ENCODE data around the gene IDH3B. TPM values are rescaled to one million over a fixed set of nuclear protein-coding genes. Genes with fewer than 3 reads are reported as not detected.
"Not testable (repeated sequence)": the region's sequence is repeated elsewhere in the genome, so short reads cannot be mapped to it uniquely, and the experiment has no call there.

IDH3B gene
- total RNA-seq, 4 donors from 2014 or later, result 101 to 141 (median 116) TPM

DNA sequence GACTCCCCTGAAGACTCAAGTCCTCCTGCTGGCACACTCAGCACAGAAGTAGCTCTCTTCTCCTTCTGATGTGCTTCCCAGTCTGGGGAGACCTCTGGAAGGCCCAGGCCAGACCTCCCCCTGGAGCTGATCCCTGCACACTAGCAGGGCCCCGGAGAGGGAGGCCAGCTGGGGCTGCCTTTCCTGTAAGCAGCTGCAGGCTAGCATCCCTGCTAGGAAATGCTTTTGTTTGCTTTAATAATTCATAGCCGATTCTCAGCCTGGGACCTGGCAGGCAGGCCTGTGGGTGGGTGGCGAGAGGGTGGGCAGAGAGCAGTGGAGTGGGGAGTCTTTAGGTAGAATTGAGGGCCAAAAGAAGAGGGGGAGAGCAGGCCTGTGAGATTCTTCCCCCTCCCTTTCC is 33.8 kb upstream of the IDH3B start:
- no peak overlapping the region for H3K27ac ChIP-seq
- H3K36me3 ChIP-seq, result no peaks in the 10 kb centered on the region
- DNase-seq (ENCODE audit: low spot score in 2 of 2), result no peak
- H3K9me3 ChIP-seq, result no peaks in the 10 kb centered on the region
- TF ChIP-seq, protein P1, sequence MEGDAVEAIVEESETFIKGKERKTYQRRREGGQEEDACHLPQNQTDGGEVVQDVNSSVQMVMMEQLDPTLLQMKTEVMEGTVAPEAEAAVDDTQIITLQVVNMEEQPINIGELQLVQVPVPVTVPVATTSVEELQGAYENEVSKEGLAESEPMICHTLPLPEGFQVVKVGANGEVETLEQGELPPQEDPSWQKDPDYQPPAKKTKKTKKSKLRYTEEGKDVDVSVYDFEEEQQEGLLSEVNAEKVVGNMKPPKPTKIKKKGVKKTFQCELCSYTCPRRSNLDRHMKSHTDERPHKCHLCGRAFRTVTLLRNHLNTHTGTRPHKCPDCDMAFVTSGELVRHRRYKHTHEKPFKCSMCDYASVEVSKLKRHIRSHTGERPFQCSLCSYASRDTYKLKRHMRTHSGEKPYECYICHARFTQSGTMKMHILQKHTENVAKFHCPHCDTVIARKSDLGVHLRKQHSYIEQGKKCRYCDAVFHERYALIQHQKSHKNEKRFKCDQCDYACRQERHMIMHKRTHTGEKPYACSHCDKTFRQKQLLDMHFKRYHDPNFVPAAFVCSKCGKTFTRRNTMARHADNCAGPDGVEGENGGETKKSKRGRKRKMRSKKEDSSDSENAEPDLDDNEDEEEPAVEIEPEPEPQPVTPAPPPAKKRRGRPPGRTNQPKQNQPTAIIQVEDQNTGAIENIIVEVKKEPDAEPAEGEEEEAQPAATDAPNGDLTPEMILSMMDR (IDR thresholded peaks at IDR 0.05), result no peak
- TF ChIP-seq POLR2A (IDR thresholded peaks at IDR 0.05), result no peak
- no peak for TF ChIP-seq EP300 (IDR thresholded peaks at IDR 0.05)
- H3K4me1 ChIP-seq, result peaks cover 0 to 14% (median 3%) of the 10 kb centered on the region in 4 donors
- H3K4me3 ChIP-seq, result no peak overlapping the region
- WGBS, 2 donors, result 42 to 72% methylated on average over 3 of the region's 3 CpGs
- peaks cover 0 to 27% of the 10 kb centered on the region in 2 donors for H3K27me3 ChIP-seq

DNA sequence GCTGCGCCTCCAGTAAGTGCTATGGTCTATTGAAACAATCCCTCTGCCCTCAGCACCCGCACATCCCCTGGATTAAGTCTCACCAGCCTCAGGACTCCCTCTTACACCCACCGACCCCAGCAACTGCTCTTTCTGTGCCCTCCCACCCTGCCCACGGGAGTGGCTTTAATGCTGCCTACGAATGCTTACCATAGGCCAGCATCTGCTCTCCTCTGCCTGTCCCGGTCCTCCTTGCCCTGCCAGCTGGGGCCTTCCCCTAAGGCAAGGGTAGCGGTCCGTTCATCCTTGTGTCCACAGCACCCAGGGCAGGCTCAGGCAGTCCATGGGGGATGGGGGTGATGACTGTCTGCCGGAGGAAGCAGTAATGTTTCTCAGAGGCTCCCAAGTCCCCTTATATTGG is 32.6 kb upstream of the IDH3B start:
- Histone ChIP-seq H3K9me3 (no peaks in the 10 kb centered on the region), H3K4me1 (peaks cover 0 to 19% (median 3%) of the 10 kb centered on the region in 4 donors), H3K27ac (no peak overlapping the region), H3K27me3 (peaks cover 0 to 27% of the 10 kb centered on the region in 2 donors), H3K4me3 (no peak overlapping the region), H3K36me3 (no peaks in the 10 kb centered on the region)
- TF ChIP-seq POLR2A (IDR thresholded peaks at IDR 0.05) (no peak), EP300 (IDR thresholded peaks at IDR 0.05) (no peak)
- WGBS, 2 donors, result 84 to 91% methylated on average over 9 of the region's 9 CpGs
- DNase-seq (ENCODE audit: low spot score in 2 of 2), result no peak

DNA sequence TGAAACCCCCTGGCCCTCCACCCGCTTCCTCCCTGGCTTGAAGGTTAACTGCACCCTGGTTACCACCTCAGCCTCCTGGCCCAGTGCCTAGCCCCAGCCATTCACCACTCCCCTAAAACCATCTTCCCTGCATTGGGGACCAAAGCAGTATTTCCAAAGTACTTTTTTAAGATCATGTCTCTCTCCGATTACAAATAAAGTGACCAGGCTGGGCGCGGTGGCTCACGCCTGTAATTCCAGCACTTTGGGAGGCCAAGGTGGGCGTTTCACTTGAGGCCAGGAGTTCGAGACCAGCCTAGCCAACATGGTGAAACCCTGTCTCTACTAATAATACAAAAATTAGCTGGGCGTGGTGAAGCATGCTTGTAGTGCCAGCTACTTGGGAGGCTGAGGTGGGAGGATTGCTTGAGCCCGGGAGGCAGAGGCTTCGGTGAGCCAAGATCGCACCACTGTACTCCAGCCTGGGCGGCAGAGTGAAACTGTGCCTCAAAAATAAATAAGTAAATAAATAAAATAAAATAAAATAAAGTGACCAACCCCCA is 32.0 kb upstream of the IDH3B start:
- H3K27ac ChIP-seq; H3K36me3 ChIP-seq; H3K9me3 ChIP-seq; DNase-seq (ENCODE audit: low spot score in 2 of 2); H3K4me3 ChIP-seq: not testable (repeated sequence)
- 94 to 95% methylated on average over 12 of the region's 12 CpGs for WGBS, 2 donors
- peaks cover 0 to 27% of the 10 kb centered on the region in 2 donors for H3K27me3 ChIP-seq
- peaks cover 0 to 21% (median 3%) of the 10 kb centered on the region in 4 donors for H3K4me1 ChIP-seq

DNA sequence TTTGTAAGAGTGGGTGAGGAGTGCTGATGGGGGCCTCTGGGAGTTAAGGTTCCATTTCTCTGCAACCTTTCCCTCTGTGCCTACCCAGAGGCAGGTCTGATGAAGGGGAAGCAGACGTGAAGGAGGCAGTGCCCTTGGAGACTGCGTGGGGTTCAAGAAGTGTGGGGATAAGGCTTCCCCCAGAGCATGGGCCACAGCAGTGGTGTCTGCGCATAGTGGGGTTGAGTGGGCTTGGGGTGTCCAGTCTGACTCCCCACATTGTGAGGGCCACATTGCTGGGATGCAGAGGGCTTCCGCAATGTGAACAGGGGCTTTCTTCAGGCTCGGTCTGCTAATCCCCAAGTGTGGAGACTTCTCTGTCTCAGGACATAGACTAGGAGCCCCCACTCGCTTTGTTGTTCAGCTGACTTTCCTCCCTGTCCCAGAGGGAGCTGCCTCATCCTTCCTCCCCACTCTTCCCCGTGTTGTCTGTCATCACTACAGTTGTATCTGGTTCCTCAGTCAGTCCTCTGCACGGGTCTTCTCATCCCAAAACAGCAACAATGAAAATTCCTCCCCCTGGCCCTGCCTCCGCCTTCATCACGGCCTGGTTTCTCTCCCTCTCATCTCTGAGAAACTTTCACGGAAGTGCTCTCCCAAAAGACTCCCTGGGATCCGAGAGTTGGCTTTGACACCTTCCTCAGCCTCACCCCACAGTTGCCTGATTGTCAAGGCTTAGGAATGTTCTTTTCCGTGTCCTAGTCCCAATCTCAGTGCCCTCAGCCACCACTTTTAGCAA is 31.4 kb upstream of the IDH3B start:
- 74 to 76% methylated on average over 13 of the region's 13 CpGs for WGBS, 2 donors
- H3K4me1 ChIP-seq, result peaks cover 0 to 21% (median 3%) of the 10 kb centered on the region in 4 donors
- no peak overlapping the region for H3K4me3 ChIP-seq
- H3K36me3 ChIP-seq, result no peaks in the 10 kb centered on the region
- TF ChIP-seq POLR2A (IDR thresholded peaks at IDR 0.05) (no peak), EP300 (IDR thresholded peaks at IDR 0.05) (no peak)
- TF ChIP-seq, protein P1 (IDR thresholded peaks at IDR 0.05), result no peak
- H3K27ac ChIP-seq, result no peak overlapping the region
- H3K9me3 ChIP-seq, result no peaks in the 10 kb centered on the region
- DNase-seq (ENCODE audit: low spot score in 2 of 2), result no peak
- peaks cover 0 to 27% of the 10 kb centered on the region in 2 donors for H3K27me3 ChIP-seq

DNA sequence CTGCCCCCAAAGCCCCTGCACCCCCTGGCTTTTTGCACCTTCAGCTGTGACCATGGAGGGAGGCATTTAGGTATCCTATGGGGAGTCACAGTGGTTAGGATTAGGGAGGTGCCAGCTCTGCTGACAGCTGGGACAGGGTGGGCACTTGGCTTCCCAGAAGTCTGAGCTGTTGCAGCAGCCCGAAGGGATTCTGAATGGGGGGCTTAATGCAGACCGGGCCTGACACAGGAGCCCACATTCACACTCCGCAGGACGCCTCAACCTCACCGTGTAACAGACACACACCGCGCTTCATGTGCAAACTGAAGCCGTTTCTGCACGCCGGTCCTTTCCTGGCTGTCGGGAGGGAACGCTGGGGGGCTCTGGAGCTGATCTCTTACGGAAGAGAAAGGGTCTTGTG is 30.5 kb upstream of the IDH3B start:
- Histone ChIP-seq H3K4me3 (no peak overlapping the region), H3K4me1 (peaks cover 0 to 21% (median 3%) of the 10 kb centered on the region in 4 donors), H3K27ac (no peak overlapping the region), H3K9me3 (no peaks in the 10 kb centered on the region), H3K36me3 (no peaks in the 10 kb centered on the region), H3K27me3 (peaks cover 0 to 27% of the 10 kb centered on the region in 2 donors)
- TF ChIP-seq POLR2A (IDR thresholded peaks at IDR 0.05) (no peak), EP300 (IDR thresholded peaks at IDR 0.05) (no peak)
- TF ChIP-seq, protein P1 (IDR thresholded peaks at IDR 0.05), result no peak
- WGBS, 2 donors, result 60 to 64% methylated on average over 11 to 13 of the region's 13 CpGs
- no peak for DNase-seq (ENCODE audit: low spot score in 2 of 2)

DNA sequence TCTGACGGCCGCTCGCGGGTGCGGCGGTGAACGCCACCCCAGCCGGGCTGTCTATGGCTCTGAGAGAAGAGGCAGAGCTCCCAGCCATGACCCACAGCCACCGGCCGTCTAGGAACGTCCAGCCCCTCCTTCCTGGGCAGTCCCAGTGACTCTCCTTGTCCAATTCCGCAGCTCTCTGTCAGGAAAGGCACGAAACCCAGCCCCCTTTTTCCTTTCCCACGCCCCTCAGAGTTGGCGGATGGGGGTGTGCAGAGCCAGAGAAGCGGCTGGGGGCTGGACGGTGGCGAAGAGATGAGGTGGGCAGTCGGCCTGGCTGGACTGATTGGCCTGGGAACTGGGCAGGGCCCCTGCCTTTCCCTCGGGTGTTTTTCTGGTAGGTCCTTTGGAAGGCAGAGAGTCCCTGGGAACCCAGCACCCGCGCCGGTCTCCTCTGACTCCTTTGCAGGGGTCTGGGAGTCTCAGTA is 30.0 kb upstream of the IDH3B start:
- TF ChIP-seq EP300 (IDR thresholded peaks at IDR 0.05) (no peak), POLR2A (IDR thresholded peaks at IDR 0.05) (no peak)
- TF ChIP-seq, protein P1 (IDR thresholded peaks at IDR 0.05), result no peak
- H3K4me3 ChIP-seq, result peak overlapping the region in 2 of 4 donors; percentile 33 to 60
- no peaks in the 10 kb centered on the region for H3K36me3 ChIP-seq
- WGBS, 2 donors, result 29 to 34% methylated on average over 21 to 22 of the region's 23 CpGs
- no peaks in the 10 kb centered on the region for H3K9me3 ChIP-seq
- peaks cover 0 to 27% of the 10 kb centered on the region in 2 donors for H3K27me3 ChIP-seq
- H3K4me1 ChIP-seq, result peaks cover 0 to 21% (median 3%) of the 10 kb centered on the region in 4 donors
- H3K27ac ChIP-seq, result no peak overlapping the region
- no peak for DNase-seq (ENCODE audit: low spot score in 2 of 2)
